ENCODE data around the gene NF1. TPM values are rescaled to one million over a fixed set of nuclear protein-coding genes. Genes with fewer than 3 reads are reported as not detected.
"Not testable (repeated sequence)": the region's sequence is repeated elsewhere in the genome, so short reads cannot be mapped to it uniquely, and the experiment has no call there.

Gene NF1
- total RNA-seq, 4 donors from 2014 or later = 15.6 to 48.4 (median 26.9) TPM

GRCh38 chr17:31100840-31101459 is 6.2 kb downstream of the NF1 start:
- no peak overlapping the region for H3K27ac ChIP-seq
- no peak for DNase-seq
- no peaks in the 10 kb centered on the region for H3K9me3 ChIP-seq
- no peaks in the 10 kb centered on the region for H3K36me3 ChIP-seq
- no peak overlapping the region for H3K4me3 ChIP-seq
- peaks cover 0 to 9% (median 6%) of the 10 kb centered on the region in 3 donors for H3K4me1 ChIP-seq
- H3K27me3 ChIP-seq = no peaks in the 10 kb centered on the region
- no peak for TF ChIP-seq CTCF (IDR thresholded peaks at IDR 0.05)
- TF ChIP-seq POLR2A (IDR thresholded peaks at IDR 0.05) = no peak
- WGBS, 2 donors = 73% methylated on average over 8 of the region's 8 CpGs
- intact Hi-C loops (cut with DNase I) = no loop called here

GRCh38 chr17:31101943-31102342 is 7.2 kb downstream of the NF1 start:
- no peak for TF ChIP-seq POLR2A (IDR thresholded peaks at IDR 0.05)
- no peak for TF ChIP-seq CTCF (IDR thresholded peaks at IDR 0.05)
- H3K4me1 ChIP-seq = no peaks in the 10 kb centered on the region
- H3K36me3 ChIP-seq = no peaks in the 10 kb centered on the region
- no peak for DNase-seq
- H3K4me3 ChIP-seq = no peak overlapping the region
- intact Hi-C loops (cut with DNase I) = no loop called here
- no peak overlapping the region for H3K27ac ChIP-seq
- H3K9me3 ChIP-seq = no peaks in the 10 kb centered on the region
- no peaks in the 10 kb centered on the region for H3K27me3 ChIP-seq

- no peaks in the 10 kb centered on the region for H3K36me3 ChIP-seq
- H3K9me3 ChIP-seq = no peaks in the 10 kb centered on the region
- no peak overlapping the region for H3K27ac ChIP-seq
- 56 to 80% methylated on average over 1 of the region's 1 CpG for WGBS, 2 donors
- no peaks in the 10 kb centered on the region for H3K4me1 ChIP-seq
- TF ChIP-seq CTCF (IDR thresholded peaks at IDR 0.05) (no peak), POLR2A (IDR thresholded peaks at IDR 0.05) (no peak)
- no peak for DNase-seq
- no peaks in the 10 kb centered on the region for H3K27me3 ChIP-seq
- intact Hi-C loops (cut with DNase I) = no loop called here
- no peak overlapping the region for H3K4me3 ChIP-seq
Observed at GRCh38 chr17:31105991-31106390, 11.2 kb downstream of the NF1 start.

- Histone ChIP-seq H3K36me3 (no peaks in the 10 kb centered on the region), H3K4me1 (no peaks in the 10 kb centered on the region), H3K27me3 (no peaks in the 10 kb centered on the region), H3K4me3 (no peak overlapping the region), H3K9me3 (no peaks in the 10 kb centered on the region), H3K27ac (no peak overlapping the region)
- DNase-seq = no peak
- TF ChIP-seq CTCF (IDR thresholded peaks at IDR 0.05) = no peak
- TF ChIP-seq POLR2A (IDR thresholded peaks at IDR 0.05) = no peak
- intact Hi-C loops (cut with DNase I) = no loop called here
- 18 to 77% methylated on average over 2 of the region's 2 CpGs for WGBS, 2 donors
Observed at GRCh38 chr17:31111183-31111582, 16.4 kb downstream of the NF1 start.

- no peak for TF ChIP-seq CTCF (IDR thresholded peaks at IDR 0.05)
- no peak for TF ChIP-seq POLR2A (IDR thresholded peaks at IDR 0.05)
- WGBS, 2 donors = 83 to 100% methylated on average over 1 of the region's 1 CpG
- no peaks in the 10 kb centered on the region for H3K9me3 ChIP-seq
- H3K27me3 ChIP-seq = no peaks in the 10 kb centered on the region
- H3K27ac ChIP-seq = no peak overlapping the region
- DNase-seq = no peak
- no peak overlapping the region for H3K4me3 ChIP-seq
- no peaks in the 10 kb centered on the region for H3K4me1 ChIP-seq
- no peaks in the 10 kb centered on the region for H3K36me3 ChIP-seq
- intact Hi-C loops (cut with DNase I) = no loop called here
Observed at GRCh38 chr17:31112001-31112661, 17.4 kb downstream of the NF1 start.

GRCh38 chr17:31113368-31113767 is 18.6 kb downstream of the NF1 start:
- H3K36me3 ChIP-seq; H3K4me3 ChIP-seq; H3K27ac ChIP-seq; H3K9me3 ChIP-seq; H3K27me3 ChIP-seq; DNase-seq; H3K4me1 ChIP-seq; intact Hi-C loops (cut with DNase I): not testable (repeated sequence)
- WGBS, 2 donors = 78 to 79% methylated on average over 7 of the region's 7 CpGs
